ENCODE data around the gene GGT5. TPM values are rescaled to one million over a fixed set of nuclear protein-coding genes. Genes with fewer than 3 reads are reported as not detected.

Gene GGT5
- total RNA-seq, 1 donor from 2014 or later, result 2.1 TPM

- H3K9me3 ChIP-seq (ENCODE audit: control insufficient read depth in 3 of 3, low read length in 3 of 3), result no peaks in the 10 kb centered on the region
- H3K4me3 ChIP-seq (ENCODE audit: low read length in 3 of 3), result no peak overlapping the region
- no peak overlapping the region for H3K27ac ChIP-seq (ENCODE audit: low read depth, low read length)
- no peaks in the 10 kb centered on the region for H3K4me1 ChIP-seq (ENCODE audit: control insufficient read depth in 3 of 3, insufficient read depth in 3 of 3, low read length in 3 of 3)
- H3K36me3 ChIP-seq (ENCODE audit: control insufficient read depth in 3 of 3, insufficient read depth in 3 of 3, low read length in 3 of 3), result no peaks in the 10 kb centered on the region
- no peak overlapping the region for H3K9ac ChIP-seq (ENCODE audit: low read depth in 1 of 3, low read length in 3 of 3)
- H3K27me3 ChIP-seq (ENCODE audit: control insufficient read depth in 3 of 3, insufficient read depth in 3 of 3, low read length in 3 of 3), result no peaks in the 10 kb centered on the region
Measured at GRCh38 chr22:24235315-24235714, 9.6 kb downstream of the GGT5 start.

DNA sequence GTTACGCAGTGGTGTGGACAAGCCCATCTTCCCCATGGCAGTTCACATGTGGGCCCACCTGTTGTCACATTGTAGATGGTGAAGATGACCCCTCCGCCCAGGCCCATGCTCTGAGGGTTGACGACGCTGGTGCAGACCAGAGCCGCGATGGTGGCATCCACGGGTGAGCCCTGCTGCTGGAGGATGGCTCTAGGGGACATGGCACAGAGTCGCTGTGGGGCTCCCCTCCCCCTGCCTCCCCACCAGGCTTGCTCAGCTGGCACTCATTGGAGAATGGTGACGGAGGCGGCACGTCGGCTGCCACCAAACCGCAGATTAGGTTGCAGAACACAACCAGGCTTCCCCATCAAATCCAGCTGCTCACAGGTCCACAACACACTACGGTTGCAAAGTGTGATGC lies 11.1 kb downstream of the GGT5 start:
- Histone ChIP-seq H3K9ac (ENCODE audit: low read depth in 1 of 3, low read length in 3 of 3) (no peak overlapping the region), H3K4me3 (ENCODE audit: low read length in 3 of 3) (no peak overlapping the region), H3K27ac (ENCODE audit: low read depth, low read length) (no peak overlapping the region), H3K9me3 (ENCODE audit: control insufficient read depth in 3 of 3, low read length in 3 of 3) (no peaks in the 10 kb centered on the region), H3K27me3 (ENCODE audit: control insufficient read depth in 3 of 3, insufficient read depth in 3 of 3, low read length in 3 of 3) (no peaks in the 10 kb centered on the region), H3K36me3 (ENCODE audit: control insufficient read depth in 3 of 3, insufficient read depth in 3 of 3, low read length in 3 of 3) (no peaks in the 10 kb centered on the region), H3K4me1 (ENCODE audit: control insufficient read depth in 3 of 3, insufficient read depth in 3 of 3, low read length in 3 of 3) (no peaks in the 10 kb centered on the region)

DNA sequence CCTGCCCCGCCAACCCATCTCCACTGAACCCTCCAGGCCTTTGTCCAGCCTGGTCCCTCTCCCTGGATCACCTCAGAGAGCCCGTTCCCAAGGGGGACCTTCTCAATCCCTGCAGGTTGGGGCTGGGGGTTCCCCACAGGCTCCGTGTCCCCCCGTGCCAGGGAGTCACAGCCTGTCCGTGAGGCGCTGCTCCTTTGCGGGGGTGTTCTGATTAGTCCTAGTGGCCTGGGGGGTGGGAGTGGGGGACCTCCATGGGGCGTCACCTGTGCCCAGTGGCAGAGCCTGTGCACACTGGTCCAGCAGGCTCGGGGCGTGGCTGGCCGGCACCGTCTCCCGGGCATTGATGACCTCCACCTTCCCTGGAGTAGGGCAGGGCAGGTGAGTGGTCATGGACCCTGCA lies 11.6 kb downstream of the GGT5 start:
- H3K9me3 ChIP-seq (ENCODE audit: control insufficient read depth in 3 of 3, low read length in 3 of 3), result no peaks in the 10 kb centered on the region
- H3K4me3 ChIP-seq (ENCODE audit: low read length in 3 of 3), result no peak overlapping the region
- no peaks in the 10 kb centered on the region for H3K27me3 ChIP-seq (ENCODE audit: control insufficient read depth in 3 of 3, insufficient read depth in 3 of 3, low read length in 3 of 3)
- H3K36me3 ChIP-seq (ENCODE audit: control insufficient read depth in 3 of 3, insufficient read depth in 3 of 3, low read length in 3 of 3), result no peaks in the 10 kb centered on the region
- no peak overlapping the region for H3K9ac ChIP-seq (ENCODE audit: low read depth in 1 of 3, low read length in 3 of 3)
- H3K27ac ChIP-seq (ENCODE audit: low read depth, low read length), result no peak overlapping the region
- no peaks in the 10 kb centered on the region for H3K4me1 ChIP-seq (ENCODE audit: control insufficient read depth in 3 of 3, insufficient read depth in 3 of 3, low read length in 3 of 3)

- no peaks in the 10 kb centered on the region for H3K4me1 ChIP-seq (ENCODE audit: control insufficient read depth in 3 of 3, insufficient read depth in 3 of 3, low read length in 3 of 3)
- no peaks in the 10 kb centered on the region for H3K36me3 ChIP-seq (ENCODE audit: control insufficient read depth in 3 of 3, insufficient read depth in 3 of 3, low read length in 3 of 3)
- H3K4me3 ChIP-seq (ENCODE audit: low read length in 3 of 3), result no peak overlapping the region
- no peak overlapping the region for H3K9ac ChIP-seq (ENCODE audit: low read depth in 1 of 3, low read length in 3 of 3)
- no peak overlapping the region for H3K27ac ChIP-seq (ENCODE audit: low read depth, low read length)
- H3K9me3 ChIP-seq (ENCODE audit: control insufficient read depth in 3 of 3, low read length in 3 of 3), result no peaks in the 10 kb centered on the region
- no peaks in the 10 kb centered on the region for H3K27me3 ChIP-seq (ENCODE audit: control insufficient read depth in 3 of 3, insufficient read depth in 3 of 3, low read length in 3 of 3)
Measured at GRCh38 chr22:24232725-24233124, 12.2 kb downstream of the GGT5 start.

DNA sequence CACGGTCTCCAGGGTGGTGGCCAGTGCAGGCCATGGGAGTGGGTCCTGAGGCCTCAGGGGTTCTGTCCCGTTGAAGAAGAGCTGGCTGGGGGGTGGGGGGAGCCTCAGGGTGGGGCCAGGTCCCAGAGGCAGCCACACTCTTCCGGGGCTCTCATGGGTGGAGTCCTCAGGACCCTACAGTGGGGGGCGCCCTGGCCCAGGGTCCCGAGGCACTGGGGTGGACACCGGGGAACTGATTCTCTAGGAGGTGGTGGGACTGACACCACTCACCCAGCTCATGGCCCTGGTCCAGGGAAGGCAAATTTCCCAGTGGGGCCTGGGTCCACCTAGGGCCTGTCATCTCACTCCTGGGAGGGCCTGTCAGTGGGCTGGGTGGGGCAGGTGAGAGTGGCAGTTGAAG lies 12.8 kb downstream of the GGT5 start:
- no peaks in the 10 kb centered on the region for H3K4me1 ChIP-seq (ENCODE audit: control insufficient read depth in 3 of 3, insufficient read depth in 3 of 3, low read length in 3 of 3)
- H3K9ac ChIP-seq (ENCODE audit: low read depth in 1 of 3, low read length in 3 of 3), result no peak overlapping the region
- no peaks in the 10 kb centered on the region for H3K9me3 ChIP-seq (ENCODE audit: control insufficient read depth in 3 of 3, low read length in 3 of 3)
- no peak overlapping the region for H3K27ac ChIP-seq (ENCODE audit: low read depth, low read length)
- H3K4me3 ChIP-seq (ENCODE audit: low read length in 3 of 3), result no peak overlapping the region
- H3K36me3 ChIP-seq (ENCODE audit: control insufficient read depth in 3 of 3, insufficient read depth in 3 of 3, low read length in 3 of 3), result no peaks in the 10 kb centered on the region
- no peaks in the 10 kb centered on the region for H3K27me3 ChIP-seq (ENCODE audit: control insufficient read depth in 3 of 3, insufficient read depth in 3 of 3, low read length in 3 of 3)

GRCh38 chr22:24231706-24232105 lies 13.2 kb downstream of the GGT5 start:
- H3K9ac ChIP-seq (ENCODE audit: low read depth in 1 of 3, low read length in 3 of 3), result no peak overlapping the region
- H3K4me3 ChIP-seq (ENCODE audit: low read length in 3 of 3), result no peak overlapping the region
- H3K4me1 ChIP-seq (ENCODE audit: control insufficient read depth in 3 of 3, insufficient read depth in 3 of 3, low read length in 3 of 3), result no peaks in the 10 kb centered on the region

GRCh38 chr22:24230911-24231656 lies 13.8 kb downstream of the GGT5 start:
- H3K9ac ChIP-seq (ENCODE audit: low read depth in 1 of 3, low read length in 3 of 3), result no peak overlapping the region
- H3K27me3 ChIP-seq (ENCODE audit: control insufficient read depth in 3 of 3, insufficient read depth in 3 of 3, low read length in 3 of 3), result no peaks in the 10 kb centered on the region
- H3K36me3 ChIP-seq (ENCODE audit: control insufficient read depth in 3 of 3, insufficient read depth in 3 of 3, low read length in 3 of 3), result peaks cover 0 to 4% (median 2%) of the 10 kb centered on the region in 3 donors
- no peaks in the 10 kb centered on the region for H3K9me3 ChIP-seq (ENCODE audit: control insufficient read depth in 3 of 3, low read length in 3 of 3)
- H3K4me1 ChIP-seq (ENCODE audit: control insufficient read depth in 3 of 3, insufficient read depth in 3 of 3, low read length in 3 of 3), result no peaks in the 10 kb centered on the region
- H3K27ac ChIP-seq (ENCODE audit: low read depth, low read length), result no peak overlapping the region
- H3K4me3 ChIP-seq (ENCODE audit: low read length in 3 of 3), result no peak overlapping the region

More at GRCh38 chr22:24231706-24232105, 13.2 kb downstream of the GGT5 start:
- H3K36me3 ChIP-seq (ENCODE audit: control insufficient read depth in 3 of 3, insufficient read depth in 3 of 3, low read length in 3 of 3), result peaks cover 0 to 2% (median 0%) of the 10 kb centered on the region in 3 donors
- H3K27me3 ChIP-seq (ENCODE audit: control insufficient read depth in 3 of 3, insufficient read depth in 3 of 3, low read length in 3 of 3), result no peaks in the 10 kb centered on the region
- H3K9me3 ChIP-seq (ENCODE audit: control insufficient read depth in 3 of 3, low read length in 3 of 3), result no peaks in the 10 kb centered on the region
- H3K27ac ChIP-seq (ENCODE audit: low read depth, low read length), result no peak overlapping the region

GRCh38 chr22:24225951-24226350 lies 18.9 kb downstream of the GGT5 start:
- Histone ChIP-seq H3K4me3 (ENCODE audit: low read length in 3 of 3) (no peak overlapping the region), H3K27ac (ENCODE audit: low read depth, low read length) (no peak overlapping the region), H3K36me3 (ENCODE audit: control insufficient read depth in 3 of 3, insufficient read depth in 3 of 3, low read length in 3 of 3) (peaks cover 0 to 9% (median 9%) of the 10 kb centered on the region in 3 donors), H3K27me3 (ENCODE audit: control insufficient read depth in 3 of 3, insufficient read depth in 3 of 3, low read length in 3 of 3) (no peaks in the 10 kb centered on the region), H3K4me1 (ENCODE audit: control insufficient read depth in 3 of 3, insufficient read depth in 3 of 3, low read length in 3 of 3) (no peaks in the 10 kb centered on the region), H3K9me3 (ENCODE audit: control insufficient read depth in 3 of 3, low read length in 3 of 3) (peaks cover 0 to 10% (median 4%) of the 10 kb centered on the region in 3 donors), H3K9ac (ENCODE audit: low read depth in 1 of 3, low read length in 3 of 3) (no peak overlapping the region)

- Histone ChIP-seq H3K27me3 (ENCODE audit: control insufficient read depth in 3 of 3, insufficient read depth in 3 of 3, low read length in 3 of 3) (no peaks in the 10 kb centered on the region), H3K9me3 (ENCODE audit: control insufficient read depth in 3 of 3, low read length in 3 of 3) (peaks cover 0 to 10% (median 4%) of the 10 kb centered on the region in 3 donors), H3K4me1 (ENCODE audit: control insufficient read depth in 3 of 3, insufficient read depth in 3 of 3, low read length in 3 of 3) (no peaks in the 10 kb centered on the region), H3K27ac (ENCODE audit: low read depth, low read length) (no peak overlapping the region), H3K9ac (ENCODE audit: low read depth in 1 of 3, low read length in 3 of 3) (no peak overlapping the region), H3K4me3 (ENCODE audit: low read length in 3 of 3) (no peak overlapping the region), H3K36me3 (ENCODE audit: control insufficient read depth in 3 of 3, insufficient read depth in 3 of 3, low read length in 3 of 3) (peaks cover 0 to 9% (median 9%) of the 10 kb centered on the region in 3 donors)
Measured at GRCh38 chr22:24225044-24225601, 19.8 kb downstream of the GGT5 start.

DNA sequence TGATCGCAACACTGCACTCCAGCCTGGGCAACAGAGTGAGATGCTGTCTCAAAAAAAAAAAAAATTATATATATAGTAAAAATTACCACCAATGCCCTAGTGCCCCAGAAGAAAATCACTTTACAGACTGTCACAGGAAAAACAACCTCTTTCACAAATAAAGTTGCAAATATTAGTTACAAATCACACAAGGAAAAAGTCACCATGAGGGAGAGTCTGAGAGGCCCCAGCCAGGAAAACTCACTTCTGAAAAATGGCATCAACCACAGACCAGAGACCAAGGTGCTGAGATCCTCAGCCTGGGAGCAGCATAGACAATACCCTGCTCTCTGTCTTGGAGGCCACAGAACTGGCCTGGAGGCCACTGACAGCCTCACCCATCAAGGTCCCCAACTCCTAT lies 20.4 kb downstream of the GGT5 start:
- peaks cover 0 to 12% (median 11%) of the 10 kb centered on the region in 3 donors for H3K36me3 ChIP-seq (ENCODE audit: control insufficient read depth in 3 of 3, insufficient read depth in 3 of 3, low read length in 3 of 3)
- no peaks in the 10 kb centered on the region for H3K27me3 ChIP-seq (ENCODE audit: control insufficient read depth in 3 of 3, insufficient read depth in 3 of 3, low read length in 3 of 3)
- H3K4me3 ChIP-seq (ENCODE audit: low read length in 3 of 3), result no peak overlapping the region
- no peak overlapping the region for H3K27ac ChIP-seq (ENCODE audit: low read depth, low read length)
- H3K4me1 ChIP-seq (ENCODE audit: control insufficient read depth in 3 of 3, insufficient read depth in 3 of 3, low read length in 3 of 3), result no peaks in the 10 kb centered on the region
- H3K9me3 ChIP-seq (ENCODE audit: control insufficient read depth in 3 of 3, low read length in 3 of 3), result peaks cover 0 to 10% (median 4%) of the 10 kb centered on the region in 3 donors
- no peak overlapping the region for H3K9ac ChIP-seq (ENCODE audit: low read depth in 1 of 3, low read length in 3 of 3)
